Astrocyte (in vitro differentiated cells and primary cell): Measurements from ENCODE around the gene ABTB2.

Experiments
- EZH2 ChIP-seq: IDR thresholded peaks from 2 replicates; pipeline ENCODE4 v1.6.1; 2012; ENCODE audit warnings: mild to moderate bottlenecking, low read length, inconsistent platforms; ENCODE audit not compliant: insufficient read depth
- TF ChIP-seq, protein P1 (sequence below): IDR thresholded peaks from 2 replicates; pipeline ENCODE4 v1.5.1; 2011; ENCODE audit warnings: low read depth, mild to moderate bottlenecking, inconsistent platforms, low read length, moderate library complexity; ENCODE audit not compliant: insufficient read depth

DNA sequence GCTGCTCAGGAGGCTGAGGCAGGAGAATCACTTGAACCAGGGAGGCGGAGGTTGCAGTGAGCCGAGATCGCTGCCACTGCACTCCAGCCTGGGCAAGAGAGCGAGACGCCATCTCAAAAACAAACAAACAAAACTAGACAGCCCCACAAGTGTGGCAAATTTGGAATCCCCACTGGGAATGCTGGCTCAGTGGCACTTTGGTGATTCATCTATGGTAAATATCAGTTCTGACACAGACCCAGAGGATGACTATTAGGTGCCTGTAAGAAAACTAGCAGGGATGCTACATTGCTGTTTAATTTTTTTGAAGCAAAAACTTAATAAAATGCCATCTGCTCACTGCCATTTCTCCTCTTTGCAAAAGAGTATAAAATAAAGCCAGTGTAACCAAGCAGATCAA is 144.4 kb downstream of the ABTB2 start:
- TF ChIP-seq, protein P1, sequence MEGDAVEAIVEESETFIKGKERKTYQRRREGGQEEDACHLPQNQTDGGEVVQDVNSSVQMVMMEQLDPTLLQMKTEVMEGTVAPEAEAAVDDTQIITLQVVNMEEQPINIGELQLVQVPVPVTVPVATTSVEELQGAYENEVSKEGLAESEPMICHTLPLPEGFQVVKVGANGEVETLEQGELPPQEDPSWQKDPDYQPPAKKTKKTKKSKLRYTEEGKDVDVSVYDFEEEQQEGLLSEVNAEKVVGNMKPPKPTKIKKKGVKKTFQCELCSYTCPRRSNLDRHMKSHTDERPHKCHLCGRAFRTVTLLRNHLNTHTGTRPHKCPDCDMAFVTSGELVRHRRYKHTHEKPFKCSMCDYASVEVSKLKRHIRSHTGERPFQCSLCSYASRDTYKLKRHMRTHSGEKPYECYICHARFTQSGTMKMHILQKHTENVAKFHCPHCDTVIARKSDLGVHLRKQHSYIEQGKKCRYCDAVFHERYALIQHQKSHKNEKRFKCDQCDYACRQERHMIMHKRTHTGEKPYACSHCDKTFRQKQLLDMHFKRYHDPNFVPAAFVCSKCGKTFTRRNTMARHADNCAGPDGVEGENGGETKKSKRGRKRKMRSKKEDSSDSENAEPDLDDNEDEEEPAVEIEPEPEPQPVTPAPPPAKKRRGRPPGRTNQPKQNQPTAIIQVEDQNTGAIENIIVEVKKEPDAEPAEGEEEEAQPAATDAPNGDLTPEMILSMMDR = no peak
- TF ChIP-seq EZH2 = no peak
